ENCODE results near the gene SRRM1.
"Not testable (repeated sequence)": the region's sequence is repeated elsewhere in the genome, so short reads cannot be mapped to it uniquely, and the experiment has no call there.

Gene SRRM1

GRCh38 chr1:24694380-24694843, 51.3 kb downstream of the SRRM1 start:
- peak; percentile 81 for DNase-seq

GRCh38 chr1:24695202-24695974, 52.3 kb downstream of the SRRM1 start:
- DNase-seq = no peak

GRCh38 chr1:24696041-24696755, 53.1 kb downstream of the SRRM1 start:
- DNase-seq = peak; percentile 32

GRCh38 chr1:24696756-24697330, 53.7 kb downstream of the SRRM1 start:
- no peak for DNase-seq

- DNase-seq = not testable (repeated sequence)
Measured at GRCh38 chr1:24697453-24698001, 54.4 kb downstream of the SRRM1 start.

- DNase-seq = not testable (repeated sequence)
Measured at GRCh38 chr1:24698326-24698725, 55.2 kb downstream of the SRRM1 start.

GRCh38 chr1:24699628-24700027, 56.5 kb downstream of the SRRM1 start:
- peak; percentile 41 for DNase-seq

- peak; percentile 83 for DNase-seq
Measured at GRCh38 chr1:24702511-24703293, 59.6 kb downstream of the SRRM1 start.

GRCh38 chr1:24704411-24705259, 61.5 kb downstream of the SRRM1 start:
- DNase-seq = peak; percentile 65

- DNase-seq = peak; percentile 97
Measured at GRCh38 chr1:24705260-24706073, 62.4 kb downstream of the SRRM1 start.

- not testable (repeated sequence) for DNase-seq
Measured at GRCh38 chr1:24706074-24706389, 62.9 kb downstream of the SRRM1 start.

GRCh38 chr1:24707687-24708086, 64.6 kb downstream of the SRRM1 start:
- no peak for DNase-seq

GRCh38 chr1:24708938-24709337, 65.8 kb downstream of the SRRM1 start:
- no peak for DNase-seq

GRCh38 chr1:24709791-24710441, 66.8 kb downstream of the SRRM1 start:
- no peak for DNase-seq

- no peak for DNase-seq
Measured at GRCh38 chr1:24711329-24711728, 68.2 kb downstream of the SRRM1 start.

GRCh38 chr1:24713176-24713575, 70.1 kb downstream of the SRRM1 start:
- DNase-seq = no peak

GRCh38 chr1:24713736-24714135, 70.6 kb downstream of the SRRM1 start:
- no peak for DNase-seq

GRCh38 chr1:24714859-24715520, 71.9 kb downstream of the SRRM1 start:
- no peak for DNase-seq

- no peak for DNase-seq
Measured at GRCh38 chr1:24715658-24716057, 72.6 kb downstream of the SRRM1 start.

Measured in NCI-H2107 (cell line).